Measurements from ENCODE around the gene FAM168A.

DNA sequence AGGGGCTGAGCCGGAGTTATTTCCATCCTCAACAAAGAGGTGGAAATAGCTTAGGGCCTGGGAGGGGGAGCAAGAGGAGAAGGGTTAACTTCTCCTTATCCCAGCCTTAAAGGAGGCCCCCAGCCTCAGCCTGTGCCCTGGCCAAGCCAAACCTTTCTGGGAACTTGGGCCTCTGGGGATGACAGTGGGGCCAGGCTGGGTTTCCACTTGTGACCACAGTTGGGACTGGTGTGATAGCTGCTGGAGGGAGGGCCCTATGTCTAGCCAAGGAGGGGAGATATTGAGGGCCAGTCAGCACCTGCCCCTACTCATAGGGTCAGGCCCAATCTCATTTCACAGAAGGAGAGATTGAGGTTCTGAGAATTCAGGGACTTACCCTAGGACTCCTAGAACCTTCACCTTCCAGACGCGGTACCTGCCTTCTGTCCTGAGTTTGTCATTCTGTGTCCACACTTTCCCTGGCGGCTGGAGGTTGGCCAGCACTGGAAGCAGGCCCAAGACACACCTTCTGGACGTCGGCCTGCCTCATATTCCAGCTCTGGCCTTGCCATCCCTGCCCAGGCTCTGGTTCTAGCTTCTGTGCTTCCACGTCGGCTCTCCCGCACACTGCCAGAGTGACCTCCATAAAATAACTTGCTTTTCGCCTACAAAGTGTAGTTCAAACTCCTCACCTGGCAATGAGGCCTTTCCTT, 218.6 kb downstream of the FAM168A start:
- TF ChIP-seq POLR2A (IDR thresholded peaks at IDR 0.05; ENCODE audit: low read depth) (no peak), EP300 (IDR thresholded peaks at IDR 0.05) (no peak)
- TF ChIP-seq, protein P1, sequence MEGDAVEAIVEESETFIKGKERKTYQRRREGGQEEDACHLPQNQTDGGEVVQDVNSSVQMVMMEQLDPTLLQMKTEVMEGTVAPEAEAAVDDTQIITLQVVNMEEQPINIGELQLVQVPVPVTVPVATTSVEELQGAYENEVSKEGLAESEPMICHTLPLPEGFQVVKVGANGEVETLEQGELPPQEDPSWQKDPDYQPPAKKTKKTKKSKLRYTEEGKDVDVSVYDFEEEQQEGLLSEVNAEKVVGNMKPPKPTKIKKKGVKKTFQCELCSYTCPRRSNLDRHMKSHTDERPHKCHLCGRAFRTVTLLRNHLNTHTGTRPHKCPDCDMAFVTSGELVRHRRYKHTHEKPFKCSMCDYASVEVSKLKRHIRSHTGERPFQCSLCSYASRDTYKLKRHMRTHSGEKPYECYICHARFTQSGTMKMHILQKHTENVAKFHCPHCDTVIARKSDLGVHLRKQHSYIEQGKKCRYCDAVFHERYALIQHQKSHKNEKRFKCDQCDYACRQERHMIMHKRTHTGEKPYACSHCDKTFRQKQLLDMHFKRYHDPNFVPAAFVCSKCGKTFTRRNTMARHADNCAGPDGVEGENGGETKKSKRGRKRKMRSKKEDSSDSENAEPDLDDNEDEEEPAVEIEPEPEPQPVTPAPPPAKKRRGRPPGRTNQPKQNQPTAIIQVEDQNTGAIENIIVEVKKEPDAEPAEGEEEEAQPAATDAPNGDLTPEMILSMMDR (IDR thresholded peaks at IDR 0.05) = no peak

All from esophagus muscularis mucosa (tissue), 4 donors.